GM23338 (cell line): Measurements from ENCODE around the gene WARS2. TPM values are rescaled to one million over a fixed set of nuclear protein-coding genes. Genes with fewer than 3 reads are reported as not detected.

Experiments
- ATAC-seq: fragments of 200-7000 bp; cut with Tn5 transposase; 3 replicates; pipeline ENCODE4 v1.9.1; 2020
- DNase-seq: peaks from one replicate; pipeline ENCODE4 v3.0.0-alpha.2; 2015; ENCODE audit warnings: low spot score
- H2AFZ ChIP-seq: fragments of 200-600 bp; sonication (generic); 2 replicates; pipeline ENCODE4 v1.8.0; 2016; ENCODE audit warnings: antibody characterized with exemption, mild to moderate bottlenecking, moderate library complexity
- H3F3A ChIP-seq: fragments of 200-600 bp; sonication (generic); replicated peaks from 2 replicates; pipeline ENCODE4 v1.8.0; 2017; ENCODE audit warnings: antibody characterized with exemption, mixed run types, low read depth
- H3K27ac ChIP-seq: fragments of 200-600 bp; sonication (generic); 2 replicates; pipeline ENCODE4 v1.6.1; 2016; ENCODE audit warnings: low read depth
- H3K27me3 ChIP-seq: fragments of 200-600 bp; sonication (generic); 2 replicates; pipeline ENCODE4 v1.8.0; 2016; ENCODE audit warnings: mild to moderate bottlenecking, mixed run types, moderate library complexity; ENCODE audit not compliant: insufficient read depth
- H3K36me3 ChIP-seq: fragments of 200-600 bp; sonication (generic); 2 replicates; pipeline ENCODE4 v1.8.0; 2016; ENCODE audit warnings: mild to moderate bottlenecking; ENCODE audit not compliant: insufficient read depth
- H3K4me1 ChIP-seq: fragments of 200-600 bp; sonication (generic); 2 replicates; pipeline ENCODE4 v1.8.0; 2016; ENCODE audit warnings: mild to moderate bottlenecking, moderate library complexity; ENCODE audit not compliant: insufficient read depth
- H3K4me2 ChIP-seq: fragments of 200-600 bp; sonication (generic); 2 replicates; pipeline ENCODE4 v1.7.1; 2017; ENCODE audit warnings: mixed run types
- H3K4me3 ChIP-seq: fragments of 200-600 bp; sonication (generic); 2 replicates; pipeline ENCODE4 v1.6.1; 2016; ENCODE audit warnings: mixed run types
- H3K79me2 ChIP-seq: fragments of 200-600 bp; sonication (generic); replicated peaks from 2 replicates; pipeline ENCODE4 v1.8.0; 2017; ENCODE audit warnings: mild to moderate bottlenecking; ENCODE audit not compliant: insufficient read depth
- H3K9me2 ChIP-seq: fragments of 200-600 bp; sonication (generic); 2 replicates; pipeline ENCODE4 v1.8.0; 2017; ENCODE audit not compliant: insufficient read depth
- H4K20me1 ChIP-seq: fragments of 200-600 bp; sonication (generic); replicated peaks from 2 replicates; pipeline ENCODE4 v1.8.0; 2017; ENCODE audit warnings: mild to moderate bottlenecking; ENCODE audit not compliant: insufficient read depth
- H3K27ac Mint-ChIP-seq: 2 replicates; pipeline ENCODE4 v1.8.0; 2020; ENCODE audit warnings: inconsistent platforms, mild to moderate bottlenecking, moderate library complexity, mixed read lengths
- H3K27me3 Mint-ChIP-seq: 3 replicates; pipeline ENCODE4 v1.8.0; 2022; ENCODE audit warnings: low read depth, mild to moderate bottlenecking, moderate library complexity, mixed read lengths, inconsistent platforms; ENCODE audit not compliant: insufficient read depth, poor library complexity
- H3K36me3 Mint-ChIP-seq: 3 replicates; pipeline ENCODE4 v1.8.0; 2021; ENCODE audit warnings: low read depth, mild to moderate bottlenecking, inconsistent platforms, moderate library complexity, mixed read lengths
- H3K4me1 Mint-ChIP-seq: 3 replicates; pipeline ENCODE4 v1.8.0; 2020; ENCODE audit warnings: mild to moderate bottlenecking, inconsistent platforms, mixed read lengths
- H3K4me3 Mint-ChIP-seq: 3 replicates; pipeline ENCODE4 v1.8.0; 2021; ENCODE audit warnings: moderate library complexity, mild to moderate bottlenecking, inconsistent platforms, mixed read lengths
- H3K9me3 Mint-ChIP-seq: 3 replicates; pipeline ENCODE4 v1.8.0; 2020; ENCODE audit warnings: moderate library complexity, mild to moderate bottlenecking, inconsistent platforms, mixed read lengths
- ETS1 ChIP-seq: IDR thresholded peaks from 2 replicates; pipeline ENCODE4 v1.6.1; 2016; ENCODE audit warnings: antibody characterized with exemption
- EZH2 ChIP-seq: fragments of 200-600 bp; sonication (generic); IDR thresholded peaks from one replicate; pipeline ENCODE4 v1.8.0; 2017; ENCODE audit warnings: antibody characterized with exemption, mild to moderate bottlenecking, low read depth; ENCODE audit not compliant: unreplicated experiment
- EZH2phosphoT487 ChIP-seq: fragments of 200-600 bp; sonication (generic); IDR thresholded peaks from one replicate; pipeline ENCODE4 v1.8.1; 2018; ENCODE audit warnings: antibody characterized with exemption; ENCODE audit not compliant: unreplicated experiment
- JUNB ChIP-seq: IDR thresholded peaks from one replicate; pipeline ENCODE4 v1.6.1; 2016; ENCODE audit warnings: antibody characterized with exemption; ENCODE audit not compliant: unreplicated experiment
- POLR2AphosphoS5 ChIP-seq: IDR thresholded peaks from 2 replicates; pipeline ENCODE4 v1.6.1; 2016; ENCODE audit warnings: antibody characterized with exemption, low read depth
- REST ChIP-seq: IDR thresholded peaks from one replicate; pipeline ENCODE4 v1.6.1; 2018; ENCODE audit warnings: antibody characterized with exemption; ENCODE audit not compliant: unreplicated experiment
- ZNF114 ChIP-seq: fragments of 250-450 bp; sonication (Bioruptor Pico); IDR thresholded peaks from 2 replicates; pipeline ENCODE4 v1.5.0; 2020; ENCODE audit warnings: mild to moderate bottlenecking, moderate library complexity
- ZNF462 ChIP-seq: fragments of 250-450 bp; sonication (Bioruptor Pico); IDR thresholded peaks from 2 replicates; pipeline ENCODE4 v1.5.0; 2020; ENCODE audit warnings: mild to moderate bottlenecking, moderate library complexity
- polyA plus RNA-seq: library from polyadenylated mRNA; unstranded; fragments of >200 nt; fragmentation: Nextera tagmentation; extraction: Ambion mirVana; gene quantifications from 2 replicates; pipeline ENCODE4 v1.2.1, GENCODE V29; 2016
- total RNA-seq: library from RNA; depleted of rRNA; stranded (reverse); fragments of >200 nt; shearing (Covaris generic); gene quantifications from 2 replicates; pipeline ENCODE4 v1.2.3, GENCODE V29; 2014

The WARS2 gene
- total and polyA plus RNA-seq, 2 experiments from 2014 or later = 6.4 to 12.6 TPM

GRCh38 chr1:119163396-119163795, 22.9 kb upstream of the WARS2 start:
- H3K27ac Mint-ChIP-seq = no peak overlapping the region
- Histone ChIP-seq H2AFZ (no peak overlapping the region), H3F3A (no peaks in the 10 kb centered on the region), H3K36me3 (peaks cover 4% of the 10 kb centered on the region; the same call in 1 of the 2 replicates), H3K4me2 (no peak overlapping the region), H3K27ac (no peak overlapping the region), H3K4me1 (no peaks in the 10 kb centered on the region), H4K20me1 (no peaks in the 10 kb centered on the region), H3K4me3 (no peak overlapping the region), H3K79me2 (no peaks in the 10 kb centered on the region), H3K9me2 (no peaks in the 10 kb centered on the region), H3K27me3 (no peaks in the 10 kb centered on the region)
- peaks cover 23% of the 10 kb centered on the region for H3K36me3 Mint-ChIP-seq
- TF ChIP-seq ETS1 = no peak
- no peak for TF ChIP-seq JUNB
- no peak for TF ChIP-seq REST
- TF ChIP-seq POLR2AphosphoS5 = no peak
- DNase-seq = no peak
- ATAC-seq = no peak
- H3K4me3 Mint-ChIP-seq = no peak overlapping the region
- H3K9me3 Mint-ChIP-seq = peaks cover 8% of the 10 kb centered on the region; the same call in 2 of the 3 replicates
- H3K27me3 Mint-ChIP-seq = no peaks in the 10 kb centered on the region
- H3K4me1 Mint-ChIP-seq = no peaks in the 10 kb centered on the region

GRCh38 chr1:119160866-119161265, 20.4 kb upstream of the WARS2 start:
- Mint-ChIP-seq H3K36me3 (peaks cover 36% of the 10 kb centered on the region), H3K27me3 (peaks cover 3% of the 10 kb centered on the region), H3K4me3 (no peak overlapping the region), H3K27ac (no peak overlapping the region), H3K9me3 (peaks cover 24% of the 10 kb centered on the region), H3K4me1 (no peaks in the 10 kb centered on the region)
- H3K4me1 ChIP-seq = no peaks in the 10 kb centered on the region
- ATAC-seq = no peak
- H3K9me2 ChIP-seq = no peaks in the 10 kb centered on the region
- H3K79me2 ChIP-seq = no peaks in the 10 kb centered on the region
- no peaks in the 10 kb centered on the region for H3F3A ChIP-seq
- H3K27me3 ChIP-seq = no peaks in the 10 kb centered on the region
- DNase-seq = no peak
- H3K4me3 ChIP-seq = no peak overlapping the region
- H3K36me3 ChIP-seq = no peaks in the 10 kb centered on the region; the same call in 1 of the 2 replicates
- H2AFZ ChIP-seq = no peak overlapping the region
- H3K4me2 ChIP-seq = no peak overlapping the region
- no peak overlapping the region for H3K27ac ChIP-seq
- H4K20me1 ChIP-seq = no peaks in the 10 kb centered on the region
- TF ChIP-seq EZH2 (no peak), ZNF462 (no peak), ZNF114 (CRISPR knock-in tag) (no peak), EZH2phosphoT487 (no peak)
